GM21717 (cell line): ENCODE measurements around the gene MILR1.
"Not testable (repeated sequence)": the region's sequence is repeated elsewhere in the genome, so short reads cannot be mapped to it uniquely, and the experiment has no call there.

Experiments
- ATAC-seq: cut with Tn5 transposase; IDR thresholded peaks from one replicate; pipeline ENCODE4 v1.9.1; 2021; ENCODE audit warnings: mild to moderate bottlenecking, moderate library complexity; ENCODE audit not compliant: unreplicated experiment

MILR1 gene

GRCh38 chr17:64426596-64426995, 22.3 kb upstream of the MILR1 start:
- no peak for ATAC-seq

- no peak for ATAC-seq
Measured at GRCh38 chr17:64428406-64428805, 20.5 kb upstream of the MILR1 start.

- not testable (repeated sequence) for ATAC-seq
Measured at GRCh38 chr17:64430036-64430435, 18.9 kb upstream of the MILR1 start.

- no peak for ATAC-seq
Measured at GRCh38 chr17:64431534-64431933, 17.4 kb upstream of the MILR1 start.

- no peak for ATAC-seq
Measured at GRCh38 chr17:64437944-64438525, 10.9 kb upstream of the MILR1 start.

- ATAC-seq = not testable (repeated sequence)
Measured at GRCh38 chr17:64439521-64439920, 9.4 kb upstream of the MILR1 start.

GRCh38 chr17:64439956-64440355, 9.0 kb upstream of the MILR1 start:
- ATAC-seq = no peak

GRCh38 chr17:64441772-64442540, 7.0 kb upstream of the MILR1 start:
- no peak for ATAC-seq

GRCh38 chr17:64442541-64442971, 6.4 kb upstream of the MILR1 start:
- no peak for ATAC-seq

- ATAC-seq = no peak
Measured at GRCh38 chr17:64443086-64443760, 5.7 kb upstream of the MILR1 start.

- no peak for ATAC-seq
Measured at GRCh38 chr17:64447526-64447925, 1.4 kb upstream of the MILR1 start.

- no peak for ATAC-seq
Measured at GRCh38 chr17:64449545-64449944, 630 bp downstream of the MILR1 start.

GRCh38 chr17:64455993-64456885, 7.3 kb downstream of the MILR1 start:
- ATAC-seq = no peak

GRCh38 chr17:64457156-64457555, 8.2 kb downstream of the MILR1 start:
- no peak for ATAC-seq

GRCh38 chr17:64458756-64459155, 9.8 kb downstream of the MILR1 start:
- ATAC-seq = no peak

- no peak for ATAC-seq
Measured at GRCh38 chr17:64459284-64459747, 10.4 kb downstream of the MILR1 start.

- not testable (repeated sequence) for ATAC-seq
Measured at GRCh38 chr17:64459818-64460217, 10.9 kb downstream of the MILR1 start.

GRCh38 chr17:64460955-64461354, 12.0 kb downstream of the MILR1 start:
- ATAC-seq = no peak

GRCh38 chr17:64461788-64462187, 12.9 kb downstream of the MILR1 start:
- no peak for ATAC-seq

- ATAC-seq = no peak
Measured at GRCh38 chr17:64466019-64466735, 17.3 kb downstream of the MILR1 start.
